Prostate gland (tissue), 2 donors: ENCODE results near the gene PRDX5.

Experiments used
- CTCF ChIP-seq, 4 experiments: fragments of 200-600 bp in 2 of 4; fragments of 450-650 bp in 2 of 4; sonication (generic) in 2 of 4; IDR thresholded peaks; 1 replicate in 3 of 4; 2 replicates in 1 of 4; pipeline ENCODE4 v1.5.1; 2016 to 2019; ENCODE audit warnings: antibody characterized with exemption in 4 of 4, mild to moderate bottlenecking in 2 of 4, moderate library complexity in 2 of 4
- POLR2A ChIP-seq: fragments of 450-650 bp; IDR thresholded peaks from one replicate; pipeline ENCODE4 v1.6.1; 2016; ENCODE audit warnings: antibody characterized with exemption, mild to moderate bottlenecking

GRCh38 chr11:64357446-64357845 is 39.5 kb downstream of the PRDX5 start:
- TF ChIP-seq POLR2A (no peak), CTCF (IDR thresholded peaks at IDR 0.05) (no peak)
